ENCODE data around the gene KDELR1.

The KDELR1 gene

DNA sequence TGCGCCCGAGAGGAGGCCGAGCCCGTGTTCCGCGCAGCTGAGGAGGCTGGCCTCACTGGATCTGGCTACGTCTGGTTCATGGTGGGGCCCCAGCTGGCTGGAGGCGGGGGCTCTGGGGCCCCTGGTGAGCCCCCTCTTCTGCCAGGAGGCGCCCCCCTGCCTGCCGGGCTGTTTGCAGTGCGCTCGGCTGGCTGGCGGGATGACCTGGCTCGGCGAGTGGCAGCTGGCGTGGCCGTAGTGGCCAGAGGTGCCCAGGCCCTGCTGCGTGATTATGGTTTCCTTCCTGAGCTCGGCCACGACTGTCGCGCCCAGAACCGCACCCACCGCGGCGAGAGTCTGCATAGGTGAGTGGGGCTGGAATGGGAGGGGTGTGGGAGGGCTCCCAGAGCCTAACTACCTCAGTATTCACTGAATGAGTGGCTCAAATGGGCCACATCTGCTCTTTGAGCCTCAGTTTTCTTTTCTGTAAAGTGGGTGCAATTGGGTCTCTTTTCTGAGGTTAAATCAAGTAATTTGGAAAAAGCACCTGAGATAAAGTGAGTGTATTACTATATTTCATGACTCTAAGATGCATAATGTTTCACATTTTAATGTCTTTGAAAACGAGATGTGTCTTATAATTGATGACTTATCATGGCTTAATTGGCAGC, 13.8 kb upstream of the KDELR1 start:
- no peak for TF ChIP-seq ZNF274 (IDR thresholded peaks at IDR 0.05; ENCODE audit: low read depth, low read length)

DNA sequence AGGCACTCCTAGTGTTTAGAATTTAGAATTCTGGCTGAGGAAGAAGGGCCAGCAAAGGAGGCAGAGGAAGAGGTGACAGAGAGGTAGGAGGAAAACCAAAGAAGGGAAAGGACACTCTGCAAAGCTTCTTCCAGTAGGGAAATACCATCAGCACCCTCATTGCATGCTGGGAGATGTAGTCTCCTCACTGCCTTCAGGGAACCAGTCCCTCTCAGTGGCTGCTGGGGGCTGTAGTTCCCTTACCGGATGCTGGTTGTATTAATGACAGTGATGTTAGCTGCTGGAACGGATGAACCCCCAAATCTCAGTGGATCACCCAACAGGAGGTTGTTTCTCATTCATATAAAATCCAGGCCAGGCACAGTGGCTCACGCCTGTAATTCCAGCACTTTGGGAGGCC, 12.3 kb upstream of the KDELR1 start:
- no peak for TF ChIP-seq ZNF274 (IDR thresholded peaks at IDR 0.05; ENCODE audit: low read depth, low read length)
- H3K4me3 ChIP-seq (ENCODE audit: low read length) = no peak overlapping the region

More for the DNA sequence above, 13.8 kb upstream of the KDELR1 start:
- H3K4me3 ChIP-seq (ENCODE audit: low read length) = no peak overlapping the region

DNA sequence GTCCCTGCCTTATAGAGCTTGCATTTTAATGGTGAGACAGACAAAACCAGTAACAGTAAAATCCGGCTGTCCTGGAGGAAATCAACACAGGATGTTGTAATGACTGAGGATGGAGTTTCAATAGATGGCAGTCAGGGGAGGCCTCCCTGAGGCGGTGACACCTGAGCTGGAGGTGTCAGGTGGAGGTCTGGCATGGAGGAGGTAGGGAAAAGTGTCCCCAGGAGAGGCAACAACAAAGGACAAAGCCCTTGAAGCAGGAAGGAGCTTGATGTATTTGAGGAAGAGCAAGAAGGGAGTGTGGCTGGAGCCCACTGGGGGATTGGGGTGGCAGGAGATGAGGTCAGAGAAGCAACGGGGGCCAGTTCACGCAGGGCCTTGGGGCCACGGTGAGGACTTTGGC, 9.9 kb upstream of the KDELR1 start:
- no peak for TF ChIP-seq ZNF274 (IDR thresholded peaks at IDR 0.05; ENCODE audit: low read depth, low read length)
- H3K4me3 ChIP-seq (ENCODE audit: low read length) = no peak overlapping the region

DNA sequence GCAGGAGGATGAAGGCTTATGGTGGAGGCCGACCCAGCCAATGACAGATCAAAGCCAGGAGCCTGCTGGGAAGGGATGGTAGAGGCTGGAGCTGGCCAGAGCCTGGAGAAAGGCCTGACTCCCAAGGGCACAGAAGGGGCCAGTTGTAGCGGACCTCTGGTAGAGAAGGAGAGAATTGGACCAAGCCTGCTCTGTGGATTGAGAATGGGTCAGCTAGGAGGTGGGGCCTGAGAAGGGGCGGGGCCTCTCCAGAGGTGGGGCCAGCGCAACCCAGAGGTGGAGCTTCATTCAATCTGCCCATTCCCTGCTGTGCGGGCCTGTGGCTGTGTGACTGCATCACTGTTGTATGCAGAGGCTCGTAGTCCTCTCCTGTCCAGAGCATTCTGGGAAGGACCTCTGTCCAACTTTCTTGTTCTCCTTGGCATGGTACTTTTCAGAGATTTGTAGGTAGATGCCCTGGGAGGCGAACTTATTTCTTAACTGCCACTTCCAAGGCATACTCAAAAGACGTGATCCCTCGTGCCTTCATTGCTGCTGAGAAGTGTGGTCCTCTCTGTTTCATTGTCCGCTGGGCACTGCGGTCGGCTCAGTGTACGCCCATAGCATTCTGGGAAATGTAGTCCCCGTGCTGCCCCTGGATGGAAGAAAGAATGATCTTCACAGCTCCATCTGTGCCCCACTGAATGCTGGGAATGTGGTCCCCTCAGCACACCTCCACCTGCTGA, 8.8 kb upstream of the KDELR1 start:
- no peak for TF ChIP-seq ZNF274 (IDR thresholded peaks at IDR 0.05; ENCODE audit: low read depth, low read length)
- no peak overlapping the region for H3K4me3 ChIP-seq (ENCODE audit: low read length)

DNA sequence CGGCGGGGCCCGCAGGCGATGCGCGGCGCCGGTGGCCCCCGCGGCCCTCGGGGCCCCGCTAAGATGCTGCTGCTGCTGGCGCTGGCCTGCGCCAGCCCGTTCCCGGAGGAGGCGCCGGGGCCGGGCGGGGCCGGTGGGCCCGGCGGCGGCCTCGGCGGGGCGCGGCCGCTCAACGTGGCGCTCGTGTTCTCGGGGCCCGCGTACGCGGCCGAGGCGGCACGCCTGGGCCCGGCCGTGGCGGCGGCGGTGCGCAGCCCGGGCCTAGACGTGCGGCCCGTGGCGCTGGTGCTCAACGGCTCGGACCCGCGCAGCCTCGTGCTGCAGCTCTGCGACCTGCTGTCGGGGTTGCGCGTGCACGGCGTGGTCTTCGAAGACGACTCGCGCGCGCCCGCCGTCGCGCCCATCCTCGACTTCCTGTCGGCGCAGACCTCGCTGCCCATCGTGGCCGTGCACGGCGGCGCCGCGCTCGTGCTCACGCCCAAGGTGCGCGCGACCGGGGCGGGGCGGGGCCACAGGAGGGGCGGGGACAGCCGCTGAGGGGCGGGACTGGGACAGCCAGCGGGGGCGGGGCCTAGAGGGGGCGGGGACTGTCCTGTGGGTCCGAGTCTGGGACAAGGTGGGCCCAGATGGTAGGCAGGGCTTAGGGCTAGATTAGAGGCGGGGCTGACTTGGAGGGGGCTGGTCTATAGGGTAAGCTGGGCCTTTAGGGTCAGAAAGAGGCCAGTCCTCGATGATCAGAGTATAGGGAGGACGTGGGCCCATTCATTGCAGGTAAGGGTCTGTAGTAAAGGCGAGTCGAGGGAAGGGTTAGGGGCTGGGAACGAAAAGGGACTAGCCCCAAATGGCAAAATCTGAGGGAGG, 7.3 kb upstream of the KDELR1 start:
- no peak for TF ChIP-seq ZNF274 (IDR thresholded peaks at IDR 0.05; ENCODE audit: low read depth, low read length)
- H3K4me3 ChIP-seq (ENCODE audit: low read length) = peak overlapping the region; percentile 57; the same call in 1 of the 2 replicates

DNA sequence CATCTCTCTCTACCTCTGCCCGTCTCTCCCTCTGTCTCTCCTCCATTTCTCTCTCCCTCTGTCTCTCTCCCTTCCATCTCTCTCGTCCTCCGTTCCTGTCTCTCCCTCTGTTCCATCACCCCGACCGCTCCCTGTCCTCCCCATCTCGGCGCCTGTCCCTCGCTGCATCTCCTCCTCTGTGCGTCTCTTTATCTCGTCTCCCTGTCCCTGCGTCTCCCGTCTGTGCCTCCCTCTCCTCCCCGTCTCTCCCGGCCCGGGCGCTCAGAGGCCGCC, 6.7 kb upstream of the KDELR1 start:
- no peak for TF ChIP-seq ZNF274 (IDR thresholded peaks at IDR 0.05; ENCODE audit: low read depth, low read length)
- H3K4me3 ChIP-seq (ENCODE audit: low read length) = peak overlapping the region; percentile 57; the same call in 1 of the 2 replicates

DNA sequence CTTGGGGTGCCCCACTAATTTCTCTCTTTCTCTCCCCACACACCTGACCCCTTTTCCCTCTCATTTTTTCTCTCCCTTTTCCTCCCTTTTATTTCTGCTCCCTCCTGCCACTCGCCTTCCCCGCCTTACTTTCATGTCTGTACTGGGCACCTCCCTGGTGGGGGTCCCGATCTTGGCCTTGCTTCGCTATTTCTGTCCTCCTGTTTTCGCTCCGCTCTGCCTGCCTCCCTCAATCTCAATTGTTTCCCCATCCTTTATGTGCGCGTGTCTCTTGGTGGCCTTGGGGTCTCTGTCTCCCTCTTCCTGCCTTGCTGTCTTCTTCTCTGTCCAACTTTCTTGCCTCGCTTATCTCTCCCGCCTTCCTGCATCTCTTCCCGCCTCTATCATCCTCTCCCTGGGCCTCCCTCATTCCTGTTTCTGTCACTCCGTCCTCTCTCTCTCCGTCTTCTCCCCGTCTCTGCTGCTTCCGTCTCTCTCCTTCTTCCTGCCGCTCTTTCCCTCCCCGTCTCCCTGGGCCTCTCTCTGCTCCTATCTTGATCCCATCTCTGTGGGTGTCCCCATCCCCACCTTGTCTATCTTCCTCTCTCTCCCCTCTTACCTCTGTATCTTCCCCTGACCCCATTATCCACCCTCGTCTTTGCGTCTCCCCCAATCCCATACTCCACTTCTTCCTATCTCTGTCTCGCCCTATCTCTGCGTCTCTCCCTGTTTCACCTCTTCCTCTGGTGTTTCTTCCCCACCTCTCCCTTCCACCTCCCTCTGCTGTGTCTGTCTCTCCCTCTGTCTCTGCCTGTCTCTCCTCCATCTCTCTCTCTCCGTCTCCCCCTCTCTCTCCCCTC, 6.1 kb upstream of the KDELR1 start:
- no peak for TF ChIP-seq ZNF274 (IDR thresholded peaks at IDR 0.05; ENCODE audit: low read depth, low read length)
- H3K4me3 ChIP-seq (ENCODE audit: low read length) = peak overlapping the region; percentile 57; the same call in 1 of the 2 replicates

DNA sequence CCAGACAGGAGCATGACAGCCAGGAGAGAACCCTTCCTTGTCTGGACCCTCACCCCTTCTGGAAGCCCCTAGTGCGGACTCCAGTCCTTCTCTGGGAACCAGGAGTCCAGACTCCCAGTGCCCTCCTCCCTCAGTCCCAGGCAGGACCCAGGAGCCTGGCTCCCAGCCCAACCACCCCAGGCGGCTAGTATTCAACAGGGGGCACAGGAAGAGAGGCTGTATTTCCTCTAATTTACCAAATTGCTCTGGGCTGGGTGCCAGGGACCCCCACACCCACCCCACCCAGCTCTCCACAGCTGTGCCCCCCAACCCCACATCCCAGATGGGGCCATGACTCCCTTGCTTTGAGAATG, 5.4 kb upstream of the KDELR1 start:
- no peak for TF ChIP-seq ZNF274 (IDR thresholded peaks at IDR 0.05; ENCODE audit: low read depth, low read length)
- H3K4me3 ChIP-seq (ENCODE audit: low read length) = no peak overlapping the region

DNA sequence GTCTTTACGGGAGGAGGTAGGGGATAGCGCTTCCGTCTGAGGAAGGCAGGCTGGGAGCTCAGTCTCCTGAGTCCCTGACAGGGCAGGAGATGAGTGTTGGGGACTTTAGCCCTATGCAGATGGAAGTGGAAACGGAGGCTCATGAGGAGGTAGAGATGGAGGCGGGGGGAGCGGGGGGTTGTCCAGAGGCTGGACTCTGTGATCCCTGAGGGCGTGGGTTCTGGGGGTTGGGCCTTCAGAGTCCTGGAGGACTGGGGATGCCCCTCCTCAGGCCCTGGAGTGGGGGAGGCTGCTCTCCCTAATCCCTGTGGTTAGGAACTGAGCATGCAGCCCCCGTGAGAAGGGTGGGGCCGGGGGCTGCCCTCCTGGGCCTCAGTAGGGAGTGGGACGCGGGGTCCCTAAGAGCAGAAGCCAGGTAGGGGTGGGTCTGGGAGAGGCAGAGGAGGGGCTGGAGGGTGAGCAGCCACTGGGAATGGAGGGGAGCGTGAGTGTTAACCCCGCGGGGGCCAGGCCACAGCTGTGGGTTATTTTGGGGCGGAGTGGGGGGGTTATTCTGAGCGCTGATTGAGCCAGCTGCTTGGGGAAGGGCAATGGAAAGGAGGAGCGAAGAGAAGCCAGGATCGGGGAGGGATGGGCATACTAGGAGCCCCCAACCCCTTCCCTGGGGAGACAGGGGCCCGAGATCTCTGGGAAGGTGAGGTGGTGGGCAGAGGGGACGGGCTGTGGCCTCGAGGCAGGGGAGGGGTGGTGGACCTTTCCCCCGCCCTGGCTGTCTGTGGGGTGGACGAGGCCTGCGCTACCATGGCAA, 4.9 kb upstream of the KDELR1 start:
- TF ChIP-seq ZNF274 (IDR thresholded peaks at IDR 0.05; ENCODE audit: low read depth, low read length) = no peak
- H3K4me3 ChIP-seq (ENCODE audit: low read length) = no peak overlapping the region

DNA sequence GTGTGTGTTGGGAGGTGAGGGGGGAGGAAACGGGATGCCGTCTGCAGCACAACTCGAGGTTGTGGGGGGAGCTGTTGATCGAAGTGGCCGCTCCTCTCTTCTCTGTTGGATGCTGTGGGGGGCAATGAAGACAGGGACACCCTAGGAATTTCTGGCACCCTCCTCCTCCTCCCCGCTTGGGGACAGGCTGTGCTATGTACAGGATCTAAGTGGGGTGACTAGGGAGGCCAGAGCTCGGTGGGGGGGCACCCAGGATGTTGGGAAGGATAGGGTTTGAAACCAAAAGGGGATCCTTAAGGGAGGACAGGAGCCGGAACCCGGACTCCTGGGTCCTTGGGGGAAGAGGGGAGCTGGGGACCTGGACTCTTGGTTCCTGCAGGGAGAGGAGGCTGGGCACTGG, 4.1 kb upstream of the KDELR1 start:
- no peak overlapping the region for H3K4me3 ChIP-seq (ENCODE audit: low read length)
- no peak for TF ChIP-seq ZNF274 (IDR thresholded peaks at IDR 0.05; ENCODE audit: low read depth, low read length)

DNA sequence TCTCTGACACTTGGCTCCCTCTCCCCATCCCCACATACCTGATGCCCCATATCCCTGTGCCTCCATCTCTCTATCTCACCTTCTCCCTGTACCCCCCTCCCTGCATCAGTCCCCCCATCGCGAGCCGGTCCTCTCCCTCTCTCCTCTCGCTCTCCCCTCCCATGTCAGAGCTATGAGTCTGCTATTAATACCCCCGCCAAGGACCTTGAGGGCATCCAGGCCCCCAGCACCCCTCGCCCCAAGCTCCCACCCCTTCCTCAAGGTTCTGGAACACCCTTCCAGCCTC, 3.8 kb upstream of the KDELR1 start:
- TF ChIP-seq ZNF274 (IDR thresholded peaks at IDR 0.05; ENCODE audit: low read depth, low read length) = no peak
- H3K4me3 ChIP-seq (ENCODE audit: low read length) = no peak overlapping the region

DNA sequence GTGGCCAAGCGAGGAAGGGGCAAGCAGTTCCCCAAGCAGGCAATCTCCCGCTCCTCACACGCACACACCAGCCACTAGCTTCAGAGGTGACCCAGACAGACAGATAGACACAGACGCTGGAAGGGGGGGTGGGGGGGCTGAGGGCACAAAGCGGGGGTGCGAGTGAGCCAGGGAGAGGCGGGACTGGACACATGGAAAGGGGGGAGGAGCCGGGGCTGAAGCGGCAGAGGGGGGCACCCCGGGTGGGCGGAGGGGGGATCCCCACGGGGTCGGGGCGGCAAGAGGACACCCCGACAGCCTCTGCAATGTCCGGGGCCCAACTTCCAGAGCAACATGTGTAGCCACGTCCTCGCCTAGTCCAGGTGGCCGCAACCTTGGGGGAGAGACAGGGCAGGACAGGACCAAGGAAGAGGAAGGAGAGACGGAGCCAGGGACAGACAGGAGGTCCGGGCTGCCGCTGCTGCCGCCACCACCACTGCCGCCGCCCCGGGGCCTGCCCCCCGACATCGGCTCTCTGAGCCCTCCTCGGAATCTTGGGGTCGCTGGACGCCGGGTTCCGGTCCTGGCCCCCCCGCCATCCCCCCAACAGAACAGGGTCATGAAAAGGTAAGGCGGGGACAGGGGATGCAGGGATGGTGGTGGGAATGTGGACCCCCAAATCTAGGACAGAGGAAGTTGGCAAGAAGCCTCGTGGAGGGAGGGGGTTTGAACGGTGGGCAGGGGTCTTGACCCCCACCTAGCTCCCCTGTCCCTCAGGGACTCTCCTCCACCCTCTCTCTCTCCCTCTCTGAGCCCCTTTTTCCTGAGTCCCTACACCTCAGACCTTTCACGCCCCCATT, 3.2 kb upstream of the KDELR1 start:
- no peak for TF ChIP-seq ZNF274 (IDR thresholded peaks at IDR 0.05; ENCODE audit: low read depth, low read length)
- H3K4me3 ChIP-seq (ENCODE audit: low read length) = no peak overlapping the region
